ENCODE measurements around the gene TSPAN3.

DNA sequence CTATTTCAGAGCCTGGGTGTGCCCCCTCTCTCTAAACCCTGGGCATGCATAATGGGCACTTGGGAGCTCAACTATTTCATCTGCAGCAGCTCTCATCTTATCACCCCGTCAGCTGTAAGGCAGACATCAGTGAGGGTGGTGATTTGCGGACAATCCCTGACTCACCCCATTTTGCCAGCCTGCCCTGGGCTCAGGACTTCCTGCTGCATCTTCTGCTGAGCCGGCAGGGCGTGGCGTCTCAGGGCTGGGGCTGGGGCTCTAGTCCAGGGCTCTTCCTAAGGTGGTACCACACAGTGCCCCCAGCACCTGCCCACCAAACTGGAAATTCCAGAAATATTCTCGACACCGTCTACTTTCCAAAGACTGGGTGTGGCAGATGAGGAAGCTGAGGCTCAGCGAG lies 76.9 kb downstream of the TSPAN3 start:
- TF ChIP-seq, protein P1, sequence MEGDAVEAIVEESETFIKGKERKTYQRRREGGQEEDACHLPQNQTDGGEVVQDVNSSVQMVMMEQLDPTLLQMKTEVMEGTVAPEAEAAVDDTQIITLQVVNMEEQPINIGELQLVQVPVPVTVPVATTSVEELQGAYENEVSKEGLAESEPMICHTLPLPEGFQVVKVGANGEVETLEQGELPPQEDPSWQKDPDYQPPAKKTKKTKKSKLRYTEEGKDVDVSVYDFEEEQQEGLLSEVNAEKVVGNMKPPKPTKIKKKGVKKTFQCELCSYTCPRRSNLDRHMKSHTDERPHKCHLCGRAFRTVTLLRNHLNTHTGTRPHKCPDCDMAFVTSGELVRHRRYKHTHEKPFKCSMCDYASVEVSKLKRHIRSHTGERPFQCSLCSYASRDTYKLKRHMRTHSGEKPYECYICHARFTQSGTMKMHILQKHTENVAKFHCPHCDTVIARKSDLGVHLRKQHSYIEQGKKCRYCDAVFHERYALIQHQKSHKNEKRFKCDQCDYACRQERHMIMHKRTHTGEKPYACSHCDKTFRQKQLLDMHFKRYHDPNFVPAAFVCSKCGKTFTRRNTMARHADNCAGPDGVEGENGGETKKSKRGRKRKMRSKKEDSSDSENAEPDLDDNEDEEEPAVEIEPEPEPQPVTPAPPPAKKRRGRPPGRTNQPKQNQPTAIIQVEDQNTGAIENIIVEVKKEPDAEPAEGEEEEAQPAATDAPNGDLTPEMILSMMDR (IDR thresholded peaks at IDR 0.05): no peak
- no peak for TF ChIP-seq POLR2AphosphoS5 (IDR thresholded peaks at IDR 0.05)

Measured in breast epithelium (tissue), 3 donors.